ENCODE data around the gene ADCY10. TPM values are rescaled to one million over a fixed set of nuclear protein-coding genes. Genes with fewer than 3 reads are reported as not detected.
"Not testable (repeated sequence)": the region's sequence is repeated elsewhere in the genome, so short reads cannot be mapped to it uniquely, and the experiment has no call there.

Gene ADCY10
- total and polyA plus RNA-seq, 12 donors, result 0.07 to 0.61 (median 0.24) TPM; not detected in 2

GRCh38 chr1:167865193-167865592, 48.7 kb downstream of the ADCY10 start:
- H3K27ac ChIP-seq; H3K27me3 ChIP-seq; DNase-seq; H3K36me3 ChIP-seq (replicated peaks in 1 of 2); intact Hi-C loops (cut with DNase I); H3K9me3 ChIP-seq (replicated peaks in 1 of 3); H3K4me3 ChIP-seq; H3K4me1 ChIP-seq (replicated peaks in 1 of 2): not testable (repeated sequence)

- no peaks in the 10 kb centered on the region for H3K4me1 ChIP-seq (replicated peaks in 1 of 2)
- no peaks in the 10 kb centered on the region for H3K36me3 ChIP-seq (replicated peaks in 1 of 2)
- no peaks in the 10 kb centered on the region for H3K27me3 ChIP-seq
- DNase-seq, result no peak
- no peaks in the 10 kb centered on the region for H3K9me3 ChIP-seq (replicated peaks in 1 of 3)
- intact Hi-C loops (cut with DNase I), result no loop called here
- no peak for TF ChIP-seq CTCF (IDR thresholded peaks at IDR 0.05)
- no peak for TF ChIP-seq POLR2A (IDR thresholded peaks at IDR 0.05)
- WGBS, 4 donors, result 87 to 92% (median 89%) methylated on average over 6 of the region's 6 CpGs
- no peak overlapping the region for H3K4me3 ChIP-seq
- H3K27ac ChIP-seq, result no peak overlapping the region
These were observed 49.4 kb downstream of the ADCY10 start for GRCh38 chr1:167864392-167865032.

- H3K36me3 ChIP-seq (replicated peaks in 1 of 2), result no peaks in the 10 kb centered on the region
- no peak overlapping the region for H3K27ac ChIP-seq
- 95 to 98% (median 97%) methylated on average over 5 of the region's 5 CpGs for WGBS, 4 donors
- intact Hi-C loops (cut with DNase I), result no loop called here
- H3K27me3 ChIP-seq, result no peaks in the 10 kb centered on the region
- no peaks in the 10 kb centered on the region for H3K4me1 ChIP-seq (replicated peaks in 1 of 2)
- no peak for DNase-seq
- TF ChIP-seq POLR2A (IDR thresholded peaks at IDR 0.05), result no peak
- TF ChIP-seq CTCF (IDR thresholded peaks at IDR 0.05), result no peak
- H3K9me3 ChIP-seq (replicated peaks in 1 of 3), result no peaks in the 10 kb centered on the region
- H3K4me3 ChIP-seq, result no peak overlapping the region
These were observed 50.0 kb downstream of the ADCY10 start for GRCh38 chr1:167863921-167864279.

GRCh38 chr1:167863191-167863920, 50.6 kb downstream of the ADCY10 start:
- H3K4me1 ChIP-seq (replicated peaks in 1 of 2); H3K27ac ChIP-seq; H3K27me3 ChIP-seq; DNase-seq; H3K36me3 ChIP-seq (replicated peaks in 1 of 2); H3K4me3 ChIP-seq; intact Hi-C loops (cut with DNase I); H3K9me3 ChIP-seq (replicated peaks in 1 of 3): not testable (repeated sequence)
- WGBS, 4 donors, result 89 to 95% (median 92%) methylated on average over 18 to 26 of the region's 26 CpGs

GRCh38 chr1:167862432-167863076, 51.4 kb downstream of the ADCY10 start:
- no peaks in the 10 kb centered on the region for H3K27me3 ChIP-seq
- no peak overlapping the region for H3K4me3 ChIP-seq
- no peak overlapping the region for H3K27ac ChIP-seq
- H3K36me3 ChIP-seq (replicated peaks in 1 of 2), result no peaks in the 10 kb centered on the region
- no peaks in the 10 kb centered on the region for H3K4me1 ChIP-seq (replicated peaks in 1 of 2)
- TF ChIP-seq CTCF (IDR thresholded peaks at IDR 0.05) (no peak), POLR2A (IDR thresholded peaks at IDR 0.05) (no peak)
- H3K9me3 ChIP-seq (replicated peaks in 1 of 3), result no peaks in the 10 kb centered on the region
- DNase-seq, result no peak
- intact Hi-C loops (cut with DNase I), result no loop called here
- 94 to 98% (median 96%) methylated on average over 1 of the region's 1 CpG for WGBS, 4 donors

All from adrenal gland (tissue), 12 donors.